ENCODE results near the gene PIK3AP1.
"Not testable (repeated sequence)": the region's sequence is repeated elsewhere in the genome, so short reads cannot be mapped to it uniquely, and the experiment has no call there.

The PIK3AP1 gene

GRCh38 chr10:96756111-96756903 is 36.0 kb upstream of the PIK3AP1 start:
- Histone ChIP-seq H3K27ac (ENCODE audit: low read depth, low read length) (no peak overlapping the region), H3F3A (ENCODE audit: insufficient read depth) (peaks cover 4% of the 10 kb centered on the region; the same call in 1 of the 2 replicates), H3K4me2 (ENCODE audit: low read depth, low read length, poor library complexity, severe bottlenecking) (no peak overlapping the region), H3K79me2 (ENCODE audit: insufficient read depth, low read length) (no peaks in the 10 kb centered on the region), H2AFZ (ENCODE audit: low read depth, low read length, severe bottlenecking) (no peak overlapping the region), H3K9me2 (replicated peaks; ENCODE audit: insufficient read depth, low read length) (no peaks in the 10 kb centered on the region), H3K9ac (ENCODE audit: low read length) (no peak overlapping the region), H4K20me1 (ENCODE audit: low read depth, low read length) (no peaks in the 10 kb centered on the region), H3K27me3 (ENCODE audit: low read length) (no peaks in the 10 kb centered on the region), H3K36me3 (ENCODE audit: low read length) (no peaks in the 10 kb centered on the region), H3K9me3 (ENCODE audit: insufficient read depth, low read length) (no peaks in the 10 kb centered on the region), H3K4me3 (ENCODE audit: insufficient read depth, low read length, poor library complexity, severe bottlenecking) (no peak overlapping the region)
- no peak for TF ChIP-seq CTCF (IDR thresholded peaks at IDR 0.05; ENCODE audit: insufficient read depth, low read length, poor library complexity, severe bottlenecking)
- TF ChIP-seq EZH2phosphoT487 (conservative IDR thresholded peaks at IDR 0.05; ENCODE audit: low read length) = no peak

DNA sequence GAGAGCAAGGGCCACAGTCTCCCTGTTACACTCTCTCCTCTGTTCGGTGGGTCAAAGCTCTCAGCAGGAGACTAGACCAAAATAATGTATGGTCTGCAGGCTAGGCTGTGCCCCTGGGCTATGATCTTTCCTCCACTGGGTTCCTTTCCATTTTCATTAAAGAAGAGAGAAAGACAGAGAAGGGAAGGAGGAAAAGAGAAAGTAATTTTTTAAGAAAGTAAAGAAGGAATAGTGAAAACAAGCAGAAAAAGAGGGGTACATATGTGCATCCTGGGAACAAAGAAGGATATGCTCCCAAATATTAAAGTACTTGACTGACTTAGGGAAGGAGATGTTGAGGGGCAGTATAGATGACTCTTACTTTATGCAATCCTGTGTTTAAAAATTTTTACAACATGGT is 33.6 kb upstream of the PIK3AP1 start:
- Histone ChIP-seq H3F3A (ENCODE audit: insufficient read depth) (peaks cover 4% of the 10 kb centered on the region; the same call in 1 of the 2 replicates), H3K79me2 (ENCODE audit: insufficient read depth, low read length) (no peaks in the 10 kb centered on the region), H3K36me3 (ENCODE audit: low read length) (no peaks in the 10 kb centered on the region), H4K20me1 (ENCODE audit: low read depth, low read length) (no peaks in the 10 kb centered on the region), H2AFZ (ENCODE audit: low read depth, low read length, severe bottlenecking) (no peak overlapping the region), H3K27ac (ENCODE audit: low read depth, low read length) (no peak overlapping the region), H3K4me3 (ENCODE audit: insufficient read depth, low read length, poor library complexity, severe bottlenecking) (no peak overlapping the region), H3K27me3 (ENCODE audit: low read length) (no peaks in the 10 kb centered on the region), H3K9me2 (replicated peaks; ENCODE audit: insufficient read depth, low read length) (no peaks in the 10 kb centered on the region), H3K9me3 (ENCODE audit: insufficient read depth, low read length) (no peaks in the 10 kb centered on the region), H3K4me2 (ENCODE audit: low read depth, low read length, poor library complexity, severe bottlenecking) (no peak overlapping the region), H3K9ac (ENCODE audit: low read length) (no peak overlapping the region)
- TF ChIP-seq CTCF (IDR thresholded peaks at IDR 0.05; ENCODE audit: insufficient read depth, low read length, poor library complexity, severe bottlenecking) (no peak), EZH2phosphoT487 (conservative IDR thresholded peaks at IDR 0.05; ENCODE audit: low read length) (no peak)

DNA sequence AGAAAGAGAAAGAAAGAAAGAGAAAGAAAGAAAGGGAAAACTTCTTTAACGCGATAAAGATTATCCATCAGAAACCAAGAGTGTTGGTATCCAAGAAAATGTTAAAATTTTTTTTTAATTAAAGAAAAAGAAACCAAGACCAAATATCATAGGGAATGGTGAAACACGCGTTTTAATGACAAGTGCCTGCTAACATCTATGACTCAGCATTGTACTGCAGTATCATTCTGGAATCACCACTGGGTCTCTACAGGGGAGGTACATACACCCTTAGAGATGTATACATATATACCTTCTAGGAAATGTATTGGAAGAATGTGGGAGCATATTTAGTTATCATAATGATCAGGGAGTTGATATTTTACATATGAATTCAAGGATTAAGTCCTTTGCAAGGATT is 32.1 kb upstream of the PIK3AP1 start:
- no peaks in the 10 kb centered on the region for H3K36me3 ChIP-seq (ENCODE audit: low read length)
- H3F3A ChIP-seq (ENCODE audit: insufficient read depth) = no peaks in the 10 kb centered on the region
- H3K4me2 ChIP-seq (ENCODE audit: low read depth, low read length, poor library complexity, severe bottlenecking) = no peak overlapping the region
- no peaks in the 10 kb centered on the region for H3K27me3 ChIP-seq (ENCODE audit: low read length)
- no peaks in the 10 kb centered on the region for H4K20me1 ChIP-seq (ENCODE audit: low read depth, low read length)
- no peaks in the 10 kb centered on the region for H3K9me3 ChIP-seq (ENCODE audit: insufficient read depth, low read length)
- H3K79me2 ChIP-seq (ENCODE audit: insufficient read depth, low read length) = no peaks in the 10 kb centered on the region
- H3K4me3 ChIP-seq (ENCODE audit: insufficient read depth, low read length, poor library complexity, severe bottlenecking) = no peak overlapping the region
- H2AFZ ChIP-seq (ENCODE audit: low read depth, low read length, severe bottlenecking) = no peak overlapping the region
- H3K9ac ChIP-seq (ENCODE audit: low read length) = no peak overlapping the region
- TF ChIP-seq CTCF (IDR thresholded peaks at IDR 0.05; ENCODE audit: insufficient read depth, low read length, poor library complexity, severe bottlenecking) (no peak), EZH2phosphoT487 (conservative IDR thresholded peaks at IDR 0.05; ENCODE audit: low read length) (no peak)
- no peak overlapping the region for H3K27ac ChIP-seq (ENCODE audit: low read depth, low read length)
- no peaks in the 10 kb centered on the region for H3K9me2 ChIP-seq (replicated peaks; ENCODE audit: insufficient read depth, low read length)

GRCh38 chr10:96750316-96750715 is 30.0 kb upstream of the PIK3AP1 start:
- not testable (repeated sequence) for H3F3A ChIP-seq (ENCODE audit: insufficient read depth); H3K4me2 ChIP-seq (ENCODE audit: low read depth, low read length, poor library complexity, severe bottlenecking); H3K79me2 ChIP-seq (ENCODE audit: insufficient read depth, low read length); H3K9ac ChIP-seq (ENCODE audit: low read length); H2AFZ ChIP-seq (ENCODE audit: low read depth, low read length, severe bottlenecking); H3K27ac ChIP-seq (ENCODE audit: low read depth, low read length); H3K36me3 ChIP-seq (ENCODE audit: low read length); H3K4me3 ChIP-seq (ENCODE audit: insufficient read depth, low read length, poor library complexity, severe bottlenecking); H3K9me2 ChIP-seq (replicated peaks; ENCODE audit: insufficient read depth, low read length); H3K9me3 ChIP-seq (ENCODE audit: insufficient read depth, low read length); H4K20me1 ChIP-seq (ENCODE audit: low read depth, low read length); H3K27me3 ChIP-seq (ENCODE audit: low read length)
